K562 (cell line): ENCODE measurements around the gene ULK1.

Source experiments
- E4F1 ChIP-seq: fragments of 250-450 bp; sonication (Bioruptor Pico); IDR thresholded peaks from 2 replicates; pipeline ENCODE4 v1.5.0; 2021; ENCODE audit warnings: mild to moderate bottlenecking, borderline replicate concordance
- EHMT2 ChIP-seq: fragments of 450-650 bp; IDR thresholded peaks from 2 replicates; pipeline ENCODE4 v1.6.1; 2018; ENCODE audit warnings: antibody characterized with exemption
- EZH2 ChIP-seq: IDR thresholded peaks from 2 replicates; pipeline ENCODE4 v1.6.1; 2012; ENCODE audit warnings: low read depth, mild to moderate bottlenecking, inconsistent platforms, low read length, borderline replicate concordance
- MITF ChIP-seq: IDR thresholded peaks from 2 replicates; pipeline ENCODE4 v1.6.1; 2014; ENCODE audit warnings: antibody characterized with exemption
- NR2F6 ChIP-seq: fragments of 450-650 bp; formaldehyde crosslinking; IDR thresholded peaks from 2 replicates; pipeline ENCODE4 v1.4.0; 2020; ENCODE audit warnings: mild to moderate bottlenecking
- POLR2A ChIP-seq: fragments of 450-650 bp; conservative IDR thresholded peaks from 2 replicates; pipeline ENCODE4 v1.6.1; 2016
- SAFB ChIP-seq: fragments of 200-400 bp; formaldehyde crosslinking; IDR thresholded peaks from 2 replicates; pipeline ENCODE4 v1.6.1; 2017; ENCODE audit warnings: low read depth, low read length, borderline replicate concordance
- SREBF2 ChIP-seq: sonication (generic); formaldehyde crosslinking; IDR thresholded peaks from 2 replicates; pipeline ENCODE4 v1.4.0; 2020; ENCODE audit warnings: mild to moderate bottlenecking, missing genetic modification reagents
- TARDBP ChIP-seq: fragments of 450-650 bp; IDR thresholded peaks from 2 replicates; pipeline ENCODE4 v1.6.1; 2016
- TBP ChIP-seq: optimal IDR thresholded peaks from 2 replicates; pipeline ENCODE3; 2011; ENCODE audit warnings: low read depth, low read length, improper control_type of control experiment
- USF1 ChIP-seq: sonication (generic); formaldehyde crosslinking; IDR thresholded peaks from 2 replicates; pipeline ENCODE4 v1.9.0; 2022; ENCODE audit warnings: mild to moderate bottlenecking, missing genetic modification reagents
- TF ChIP-seq, protein P1 (sequence below), 3 experiments: fragments of 200-800 bp in 1 of 3; fragments of 250-450 bp in 1 of 3; fragments of 450-650 bp in 1 of 3; sonication (Bioruptor Pico) in 1 of 3; sonication (Bioruptor generic) in 1 of 3; formaldehyde crosslinking in 1 of 3; IDR thresholded peaks; 2 replicates each; pipeline versions ENCODE4 v1.6.1 to v1.8.0; 2016 to 2022; ENCODE audit warnings: mild to moderate bottlenecking in 2 of 3, missing genetic modification characterization in 2 of 3, missing compliant biosample characterization in 1 of 3, moderate library complexity in 1 of 3
- TF ChIP-seq, protein P2 (sequence below): sonication (generic); IDR thresholded peaks from 2 replicates; pipeline ENCODE4 v1.6.1; 2016
- TF ChIP-seq, protein P3 (sequence below), 3 experiments: IDR thresholded peaks in 2 of 3; conservative IDR thresholded peaks in 1 of 3; 2 replicates each; pipeline ENCODE4 v1.5.1; 2011 to 2012; ENCODE audit warnings: low read length in 3 of 3, mild to moderate bottlenecking in 3 of 3, control low read depth in 2 of 3, improper control_type of control experiment in 1 of 3, inconsistent platforms in 1 of 3, low read depth in 1 of 3, mixed read lengths in 1 of 3, moderate library complexity in 1 of 3; ENCODE audit not compliant: insufficient read depth in 2 of 3

GRCh38 chr12:131942671-131943070, 48.2 kb downstream of the ULK1 start:
- TF ChIP-seq, protein P1, sequence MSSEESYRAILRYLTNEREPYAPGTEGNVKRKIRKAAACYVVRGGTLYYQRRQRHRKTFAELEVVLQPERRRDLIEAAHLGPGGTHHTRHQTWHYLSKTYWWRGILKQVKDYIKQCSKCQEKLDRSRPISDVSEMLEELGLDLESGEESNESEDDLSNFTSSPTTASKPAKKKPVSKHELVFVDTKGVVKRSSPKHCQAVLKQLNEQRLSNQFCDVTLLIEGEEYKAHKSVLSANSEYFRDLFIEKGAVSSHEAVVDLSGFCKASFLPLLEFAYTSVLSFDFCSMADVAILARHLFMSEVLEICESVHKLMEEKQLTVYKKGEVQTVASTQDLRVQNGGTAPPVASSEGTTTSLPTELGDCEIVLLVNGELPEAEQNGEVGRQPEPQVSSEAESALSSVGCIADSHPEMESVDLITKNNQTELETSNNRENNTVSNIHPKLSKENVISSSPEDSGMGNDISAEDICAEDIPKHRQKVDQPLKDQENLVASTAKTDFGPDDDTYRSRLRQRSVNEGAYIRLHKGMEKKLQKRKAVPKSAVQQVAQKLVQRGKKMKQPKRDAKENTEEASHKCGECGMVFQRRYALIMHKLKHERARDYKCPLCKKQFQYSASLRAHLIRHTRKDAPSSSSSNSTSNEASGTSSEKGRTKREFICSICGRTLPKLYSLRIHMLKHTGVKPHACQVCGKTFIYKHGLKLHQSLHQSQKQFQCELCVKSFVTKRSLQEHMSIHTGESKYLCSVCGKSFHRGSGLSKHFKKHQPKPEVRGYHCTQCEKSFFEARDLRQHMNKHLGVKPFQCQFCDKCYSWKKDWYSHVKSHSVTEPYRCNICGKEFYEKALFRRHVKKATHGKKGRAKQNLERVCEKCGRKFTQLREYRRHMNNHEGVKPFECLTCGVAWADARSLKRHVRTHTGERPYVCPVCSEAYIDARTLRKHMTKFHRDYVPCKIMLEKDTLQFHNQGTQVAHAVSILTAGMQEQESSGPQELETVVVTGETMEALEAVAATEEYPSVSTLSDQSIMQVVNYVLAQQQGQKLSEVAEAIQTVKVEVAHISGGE (CRISPR knock-in tag; IDR thresholded peaks at IDR 0.05) = no peak
- no peak for TF ChIP-seq SAFB
- TF ChIP-seq MITF = no peak
- no peak for TF ChIP-seq EHMT2
- TF ChIP-seq, protein P2, sequence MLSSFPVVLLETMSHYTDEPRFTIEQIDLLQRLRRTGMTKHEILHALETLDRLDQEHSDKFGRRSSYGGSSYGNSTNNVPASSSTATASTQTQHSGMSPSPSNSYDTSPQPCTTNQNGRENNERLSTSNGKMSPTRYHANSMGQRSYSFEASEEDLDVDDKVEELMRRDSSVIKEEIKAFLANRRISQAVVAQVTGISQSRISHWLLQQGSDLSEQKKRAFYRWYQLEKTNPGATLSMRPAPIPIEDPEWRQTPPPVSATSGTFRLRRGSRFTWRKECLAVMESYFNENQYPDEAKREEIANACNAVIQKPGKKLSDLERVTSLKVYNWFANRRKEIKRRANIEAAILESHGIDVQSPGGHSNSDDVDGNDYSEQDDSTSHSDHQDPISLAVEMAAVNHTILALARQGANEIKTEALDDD = no peak
- no peak for TF ChIP-seq EZH2
- TF ChIP-seq E4F1 (CRISPR knock-in tag) = no peak
- TF ChIP-seq USF1 (CRISPR knock-in tag) = no peak
- TF ChIP-seq, protein P3, sequence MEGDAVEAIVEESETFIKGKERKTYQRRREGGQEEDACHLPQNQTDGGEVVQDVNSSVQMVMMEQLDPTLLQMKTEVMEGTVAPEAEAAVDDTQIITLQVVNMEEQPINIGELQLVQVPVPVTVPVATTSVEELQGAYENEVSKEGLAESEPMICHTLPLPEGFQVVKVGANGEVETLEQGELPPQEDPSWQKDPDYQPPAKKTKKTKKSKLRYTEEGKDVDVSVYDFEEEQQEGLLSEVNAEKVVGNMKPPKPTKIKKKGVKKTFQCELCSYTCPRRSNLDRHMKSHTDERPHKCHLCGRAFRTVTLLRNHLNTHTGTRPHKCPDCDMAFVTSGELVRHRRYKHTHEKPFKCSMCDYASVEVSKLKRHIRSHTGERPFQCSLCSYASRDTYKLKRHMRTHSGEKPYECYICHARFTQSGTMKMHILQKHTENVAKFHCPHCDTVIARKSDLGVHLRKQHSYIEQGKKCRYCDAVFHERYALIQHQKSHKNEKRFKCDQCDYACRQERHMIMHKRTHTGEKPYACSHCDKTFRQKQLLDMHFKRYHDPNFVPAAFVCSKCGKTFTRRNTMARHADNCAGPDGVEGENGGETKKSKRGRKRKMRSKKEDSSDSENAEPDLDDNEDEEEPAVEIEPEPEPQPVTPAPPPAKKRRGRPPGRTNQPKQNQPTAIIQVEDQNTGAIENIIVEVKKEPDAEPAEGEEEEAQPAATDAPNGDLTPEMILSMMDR (IDR thresholded peaks at IDR 0.05 in 2 of 3, conservative IDR thresholded peaks at IDR 0.05 in 1 of 3; ENCODE audit: insufficient read depth in 2 of 3, low read depth in 1 of 3, low read length in 3 of 3) = no peak
- no peak for TF ChIP-seq POLR2A
- TF ChIP-seq TARDBP = no peak
- TF ChIP-seq SREBF2 = no peak
- TF ChIP-seq NR2F6 (CRISPR knock-in tag) = no peak
- TF ChIP-seq TBP = no peak
